Measurements from ENCODE around the gene GOLGA6A.
"Not testable (repeated sequence)": the region's sequence is repeated elsewhere in the genome, so short reads cannot be mapped to it uniquely, and the experiment has no call there.

GOLGA6A gene

DNA sequence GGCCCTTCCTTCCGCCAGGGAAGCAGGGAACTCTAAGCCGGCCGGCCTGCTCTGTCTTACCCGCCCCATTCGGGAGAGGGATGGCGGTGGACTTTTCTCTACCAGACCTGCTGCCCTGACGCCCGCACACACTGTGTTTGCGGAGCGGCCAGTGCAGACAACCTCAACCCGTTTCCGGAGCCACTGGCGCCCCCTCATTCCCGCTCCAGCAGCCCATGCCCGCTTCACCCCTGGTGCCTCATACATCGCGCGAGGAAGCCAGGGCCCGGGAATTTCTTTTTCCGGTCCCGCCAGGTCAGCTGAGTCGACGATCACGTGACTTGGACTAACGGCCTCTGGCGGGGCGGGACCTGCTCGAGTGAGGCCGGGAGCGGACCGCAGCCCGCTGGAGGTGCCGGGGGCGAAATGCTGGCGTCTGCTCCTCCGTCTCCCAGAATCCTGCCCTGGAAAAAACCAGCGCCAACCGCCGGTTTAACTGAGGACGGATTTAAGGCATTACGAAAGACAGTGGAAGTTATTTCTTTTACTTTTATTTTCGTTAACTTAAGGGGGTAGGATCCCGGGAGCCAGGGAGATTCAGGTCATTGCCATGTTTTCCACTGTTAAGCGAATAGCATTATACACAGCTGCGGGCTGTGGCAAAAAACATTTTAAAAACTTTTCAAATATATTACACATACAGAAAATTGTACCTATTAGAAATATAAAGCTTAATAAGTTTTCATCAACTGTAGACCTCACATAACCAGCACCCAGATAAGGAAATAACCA is 17.8 kb upstream of the GOLGA6A start:
- peak; percentile 90 for DNase-seq

DNA sequence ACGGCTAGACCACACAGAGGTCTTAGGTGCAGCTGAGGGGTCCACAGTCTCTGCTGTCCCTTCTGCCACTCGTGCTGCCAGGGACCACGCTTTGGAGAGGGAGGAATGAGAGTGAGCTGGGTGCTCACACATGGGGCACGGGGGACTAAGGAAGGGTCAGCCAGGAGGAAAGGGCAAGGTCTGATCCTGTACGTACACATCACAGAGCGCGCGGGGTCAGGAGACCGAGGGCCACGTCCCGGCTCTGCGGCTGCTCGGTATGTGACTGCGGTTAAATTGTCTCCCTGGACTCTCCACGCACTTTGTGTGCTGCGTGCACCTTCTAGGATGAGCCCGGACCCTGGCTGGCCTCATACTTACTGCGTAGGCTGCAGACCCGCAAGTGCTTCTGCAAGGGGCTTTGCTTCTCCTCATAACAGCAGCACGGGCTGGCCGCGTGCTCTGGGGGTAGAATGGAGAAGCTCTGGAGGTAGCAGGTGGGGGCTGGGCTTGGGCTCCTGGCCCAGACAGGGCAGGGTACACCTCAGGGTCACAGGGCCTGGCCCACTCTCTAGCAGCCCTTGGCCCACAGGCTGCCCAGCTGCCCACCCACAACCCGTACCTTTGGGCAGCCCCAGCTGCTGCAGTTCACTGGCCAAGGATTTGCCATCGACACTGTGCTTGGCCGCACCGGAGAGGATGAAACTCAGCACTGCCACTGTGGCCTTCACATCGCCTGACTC is 14.6 kb upstream of the GOLGA6A start:
- not testable (repeated sequence) for DNase-seq

DNA sequence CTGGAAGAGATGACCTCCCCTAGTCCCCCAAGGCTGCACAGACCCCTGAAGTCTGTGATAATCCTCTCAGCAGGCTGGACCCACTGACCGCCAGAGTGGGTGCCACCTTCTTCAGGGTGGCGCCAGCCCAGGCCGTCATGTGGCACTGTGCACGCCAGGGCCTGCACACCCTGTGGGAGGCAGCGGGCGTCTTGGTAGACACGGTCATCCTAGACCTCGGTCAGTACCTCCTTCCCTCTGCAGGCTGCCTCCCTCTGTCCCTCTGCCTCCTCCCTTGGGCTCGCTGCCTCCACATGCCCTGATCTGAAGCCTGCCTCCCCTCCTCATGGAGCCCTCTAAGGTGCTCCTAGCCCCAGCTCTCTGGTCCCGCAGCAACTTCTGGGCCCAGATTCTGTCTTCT is 13.3 kb upstream of the GOLGA6A start:
- DNase-seq, result not testable (repeated sequence)

- DNase-seq, result not testable (repeated sequence)
Measured at GRCh38 chr15:74094567-74094966, 12.2 kb upstream of the GOLGA6A start.

GRCh38 chr15:74075781-74076180 is 6.6 kb downstream of the GOLGA6A start:
- DNase-seq, result not testable (repeated sequence)

GRCh38 chr15:74072614-74073337 is 9.6 kb downstream of the GOLGA6A start:
- not testable (repeated sequence) for DNase-seq

DNA sequence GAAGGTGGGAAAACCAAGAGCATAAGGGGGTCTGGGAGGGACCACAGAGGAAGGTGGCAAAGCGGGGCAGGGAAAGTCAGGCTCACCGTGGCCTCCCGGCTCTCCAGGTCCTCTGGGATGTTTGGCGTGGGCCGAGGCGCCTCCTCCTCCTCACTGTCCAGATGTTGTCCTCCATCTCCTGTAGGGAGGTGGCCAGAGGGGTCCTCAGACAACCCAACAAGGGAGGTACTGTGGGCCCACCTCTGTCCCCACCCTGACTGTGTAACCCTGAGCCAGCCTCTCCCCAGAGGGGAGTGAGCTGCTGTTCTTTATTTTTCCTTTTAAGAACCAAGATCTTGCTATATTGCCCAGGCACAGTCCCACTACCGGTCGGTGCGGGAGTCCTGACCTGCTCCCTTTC is 10.2 kb downstream of the GOLGA6A start:
- not testable (repeated sequence) for DNase-seq

GRCh38 chr15:74071645-74072044 is 10.7 kb downstream of the GOLGA6A start:
- DNase-seq, result not testable (repeated sequence)

DNA sequence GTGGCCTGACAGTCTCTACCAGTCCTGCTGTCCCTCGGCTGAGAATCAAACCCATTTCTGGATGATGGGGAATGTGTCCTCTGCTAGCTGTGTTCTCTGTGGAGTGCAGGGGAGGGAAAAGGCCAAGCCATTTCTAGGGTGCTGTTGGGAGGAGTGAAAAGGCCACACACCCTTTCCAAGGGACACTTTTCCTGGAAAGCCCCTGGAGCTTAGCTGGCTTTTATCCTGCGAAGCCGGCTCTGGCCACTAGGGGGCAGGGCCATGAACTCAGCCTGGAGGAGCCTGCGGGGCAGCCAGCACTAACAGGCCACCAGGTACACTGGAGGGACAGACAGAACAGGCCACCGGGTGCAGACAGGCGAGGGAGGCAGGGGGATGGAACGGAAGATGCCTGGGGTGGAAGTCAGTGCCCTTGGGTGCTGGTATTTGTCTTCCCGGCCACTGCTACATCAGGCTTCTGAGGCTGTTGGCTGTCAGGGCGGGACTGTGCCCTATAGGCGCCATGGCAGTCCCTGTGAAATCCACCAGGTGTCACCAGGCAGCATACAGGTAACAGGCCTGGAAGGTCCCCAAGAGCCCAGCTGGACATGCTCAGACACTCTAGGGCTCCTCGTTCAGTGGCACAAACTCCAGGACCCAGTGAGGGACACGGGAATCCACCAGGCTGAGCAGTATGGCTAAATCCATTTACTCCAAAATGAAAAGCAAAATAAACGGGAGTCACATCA is 16.5 kb downstream of the GOLGA6A start:
- DNase-seq, result not testable (repeated sequence)

GRCh38 chr15:74064822-74065221 is 17.5 kb downstream of the GOLGA6A start:
- not testable (repeated sequence) for DNase-seq

DNA sequence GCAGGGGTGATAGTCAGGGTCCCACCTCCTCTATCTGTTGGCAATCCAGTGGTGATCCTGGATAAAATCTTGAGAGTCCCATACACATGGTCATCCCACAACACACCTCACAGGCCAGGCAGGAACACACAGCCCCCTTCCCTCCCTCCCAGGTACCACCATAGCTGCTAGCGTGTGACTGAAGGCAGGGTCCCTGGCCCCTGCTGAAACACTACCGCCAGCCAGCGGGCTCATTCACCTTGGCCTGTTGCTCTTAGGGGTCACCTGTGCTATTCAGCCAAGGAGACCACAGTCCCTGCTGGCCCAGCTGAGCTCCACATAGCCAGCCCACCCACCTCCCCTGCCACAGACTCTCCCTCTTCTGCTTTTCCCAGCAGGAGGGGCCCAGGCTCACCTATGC is 18.2 kb downstream of the GOLGA6A start:
- DNase-seq, result not testable (repeated sequence)

- DNase-seq, result not testable (repeated sequence)
Measured at GRCh38 chr15:74063425-74064146, 18.8 kb downstream of the GOLGA6A start.

DNA sequence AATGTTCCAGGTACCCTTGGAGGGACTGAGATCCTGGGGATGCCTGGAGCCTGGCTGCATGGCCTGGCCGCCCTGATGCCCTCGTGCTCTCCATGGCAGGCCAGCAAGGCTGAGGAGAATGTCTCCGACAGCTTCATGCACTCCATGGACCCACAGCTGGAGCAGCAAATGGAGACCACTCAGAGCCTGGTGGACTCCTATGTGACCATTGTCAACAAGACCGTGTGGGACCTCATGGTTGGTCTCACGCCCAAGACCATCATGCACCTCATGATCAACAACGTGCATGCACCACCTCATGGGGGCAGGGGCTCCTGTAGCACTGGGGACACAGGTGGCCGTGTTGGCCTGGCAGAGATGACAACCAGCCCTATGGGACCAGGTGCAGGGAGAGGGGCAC is 19.7 kb downstream of the GOLGA6A start:
- DNase-seq, result no peak

- no peak for DNase-seq
Measured at GRCh38 chr15:74062236-74062635, 20.1 kb downstream of the GOLGA6A start.

DNA sequence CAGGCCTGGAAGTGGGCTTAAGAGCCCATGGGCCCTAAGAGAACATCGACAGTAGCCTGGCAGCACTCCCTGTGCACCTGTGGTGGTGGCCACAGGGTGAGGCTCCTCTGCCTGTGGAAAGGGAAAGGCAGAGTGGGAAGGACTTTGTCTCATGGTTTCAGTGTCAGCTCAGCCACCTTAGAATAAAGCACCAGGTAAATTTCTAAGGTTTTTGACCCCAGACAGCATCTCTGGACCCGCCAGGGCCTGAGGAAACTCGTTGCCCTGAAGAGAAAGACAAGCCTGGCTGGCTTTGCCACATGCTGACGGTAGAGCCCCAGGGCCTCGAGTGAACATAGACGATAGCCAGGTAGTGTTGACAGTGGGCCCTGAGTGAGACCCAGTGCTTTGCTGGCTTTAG is 22.1 kb downstream of the GOLGA6A start:
- DNase-seq, result no peak

DNA sequence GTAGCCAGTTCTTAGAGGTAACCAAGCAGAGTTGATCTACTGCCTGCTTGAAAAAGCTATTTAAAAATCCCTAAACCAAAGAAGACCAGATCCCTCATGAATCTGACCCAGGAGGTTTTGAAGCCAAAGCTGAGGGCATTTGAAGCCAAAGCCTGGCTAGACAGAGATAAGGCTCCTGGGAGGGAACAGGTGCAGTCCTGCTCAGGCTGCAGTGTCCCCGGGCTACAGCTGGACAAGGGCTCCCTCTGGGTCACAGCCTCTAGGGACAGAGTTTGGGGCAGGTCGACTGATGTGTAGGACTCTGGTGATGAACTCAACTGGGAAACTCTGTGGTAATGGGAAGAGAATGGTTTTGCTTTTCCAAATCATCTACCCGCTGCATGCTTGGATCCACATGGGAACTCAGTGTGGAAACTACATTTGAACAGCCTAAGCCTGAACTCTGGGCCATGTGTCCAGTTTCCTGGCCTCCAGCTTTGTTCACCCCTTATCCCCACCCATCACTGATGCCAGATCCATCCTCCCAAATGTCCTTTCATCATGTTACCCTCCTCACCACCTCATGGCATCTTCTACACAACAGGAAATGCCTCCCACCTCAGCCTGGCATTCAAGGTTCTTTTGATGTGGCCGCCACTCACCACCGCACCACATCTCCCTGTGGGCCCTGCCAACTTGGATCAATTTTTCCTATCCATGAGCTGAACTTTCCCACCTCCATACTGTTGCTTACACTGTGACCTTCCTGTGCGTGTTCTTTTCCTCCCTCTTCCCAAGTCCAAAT is 23.1 kb downstream of the GOLGA6A start:
- not testable (repeated sequence) for DNase-seq

DNA sequence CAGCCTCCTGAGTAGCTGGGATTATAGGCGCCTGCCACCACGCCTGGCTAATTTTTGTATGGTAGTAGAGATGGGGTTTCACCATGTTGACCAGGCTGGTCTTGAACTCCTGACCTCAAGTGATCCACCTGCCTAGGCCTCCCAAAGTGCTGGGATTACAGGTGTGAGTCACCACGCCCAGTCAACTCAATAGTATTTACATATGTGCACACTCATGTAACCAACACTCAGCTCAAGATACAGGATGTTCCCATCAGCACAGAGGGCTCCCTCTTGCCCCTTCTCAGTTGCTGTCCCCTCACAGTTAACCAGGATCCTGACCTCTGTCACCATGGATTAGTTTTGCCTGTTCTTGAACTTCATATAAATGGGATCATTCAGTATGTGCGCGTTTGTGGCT is 26.0 kb downstream of the GOLGA6A start:
- DNase-seq, result not testable (repeated sequence)

DNA sequence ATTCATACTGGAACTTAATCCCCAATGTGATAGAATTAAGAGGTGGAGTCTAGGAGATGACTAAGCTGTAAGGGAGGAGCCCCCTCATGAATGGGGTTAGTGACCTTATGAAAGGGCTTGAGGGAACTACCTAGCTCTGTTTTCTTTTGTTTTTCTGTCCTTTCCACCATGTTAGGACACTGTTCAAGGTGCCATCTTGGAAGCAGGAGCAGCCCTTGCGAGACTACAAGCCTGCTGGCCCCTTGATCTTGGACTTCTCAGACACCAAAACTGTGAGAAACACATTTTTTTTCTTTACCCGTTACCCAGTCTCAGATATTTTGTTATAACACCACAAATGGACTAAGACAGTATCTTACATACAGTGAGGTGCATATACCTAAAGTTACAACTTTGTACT is 26.5 kb downstream of the GOLGA6A start:
- no peak for DNase-seq

- DNase-seq, result peak; percentile 92
Measured at GRCh38 chr15:74053941-74054529, 28.3 kb downstream of the GOLGA6A start.

DNA sequence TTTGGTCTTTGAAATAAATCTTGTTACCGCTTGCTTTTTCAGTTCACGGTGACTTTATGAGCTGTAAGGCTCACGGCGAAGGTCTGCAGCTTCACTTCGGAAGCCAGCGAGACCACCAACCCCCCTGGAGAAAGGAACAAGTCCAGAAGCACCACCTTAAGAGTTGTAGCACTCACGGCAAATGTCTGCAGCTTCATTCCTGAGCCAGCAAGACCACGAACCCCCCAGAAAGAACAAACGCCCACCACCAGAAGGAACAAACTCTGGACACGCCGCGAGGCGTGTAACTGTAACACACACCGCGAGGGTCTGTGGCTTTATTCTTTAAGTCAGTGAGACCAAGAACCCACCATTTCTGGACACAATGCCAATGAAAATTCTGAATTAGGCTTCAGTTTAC is 28.8 kb downstream of the GOLGA6A start:
- DNase-seq, result no peak
